GM12875 (cell line): ENCODE data around the gene DDX42.

Experiments
- H3K4me3 ChIP-seq: one replicate; pipeline ENCODE4 v1.5.1; 2011; ENCODE audit warnings: low read depth, low read length, control low read depth
- TF ChIP-seq, protein P1 (sequence below): IDR thresholded peaks from 2 replicates; pipeline ENCODE4 v1.5.1; 2011; ENCODE audit warnings: low read depth, mild to moderate bottlenecking, control low read depth, inconsistent platforms, low read length, moderate library complexity, borderline replicate concordance; ENCODE audit not compliant: insufficient read depth

The DDX42 gene

DNA sequence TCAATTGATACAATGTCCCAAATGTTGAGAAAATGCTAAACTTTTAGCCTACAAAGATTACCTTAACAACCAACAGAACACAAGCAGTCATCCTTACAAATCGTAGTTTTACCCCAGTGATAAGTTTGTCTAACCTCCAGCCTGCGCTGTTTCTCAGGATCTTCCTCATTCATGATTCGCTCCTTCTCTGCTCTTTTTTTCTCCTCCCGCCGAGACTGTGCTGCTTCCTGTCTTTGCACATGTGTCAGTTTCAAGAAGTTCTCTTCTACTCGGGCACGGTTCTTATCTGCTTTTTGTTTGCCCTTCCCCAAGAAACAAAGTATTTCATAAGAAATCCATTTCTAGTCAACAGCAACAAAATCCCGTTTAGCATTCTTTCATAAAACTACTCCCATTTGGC lies 22.2 kb upstream of the DDX42 start:
- H3K4me3 ChIP-seq = no peak overlapping the region
- TF ChIP-seq, protein P1, sequence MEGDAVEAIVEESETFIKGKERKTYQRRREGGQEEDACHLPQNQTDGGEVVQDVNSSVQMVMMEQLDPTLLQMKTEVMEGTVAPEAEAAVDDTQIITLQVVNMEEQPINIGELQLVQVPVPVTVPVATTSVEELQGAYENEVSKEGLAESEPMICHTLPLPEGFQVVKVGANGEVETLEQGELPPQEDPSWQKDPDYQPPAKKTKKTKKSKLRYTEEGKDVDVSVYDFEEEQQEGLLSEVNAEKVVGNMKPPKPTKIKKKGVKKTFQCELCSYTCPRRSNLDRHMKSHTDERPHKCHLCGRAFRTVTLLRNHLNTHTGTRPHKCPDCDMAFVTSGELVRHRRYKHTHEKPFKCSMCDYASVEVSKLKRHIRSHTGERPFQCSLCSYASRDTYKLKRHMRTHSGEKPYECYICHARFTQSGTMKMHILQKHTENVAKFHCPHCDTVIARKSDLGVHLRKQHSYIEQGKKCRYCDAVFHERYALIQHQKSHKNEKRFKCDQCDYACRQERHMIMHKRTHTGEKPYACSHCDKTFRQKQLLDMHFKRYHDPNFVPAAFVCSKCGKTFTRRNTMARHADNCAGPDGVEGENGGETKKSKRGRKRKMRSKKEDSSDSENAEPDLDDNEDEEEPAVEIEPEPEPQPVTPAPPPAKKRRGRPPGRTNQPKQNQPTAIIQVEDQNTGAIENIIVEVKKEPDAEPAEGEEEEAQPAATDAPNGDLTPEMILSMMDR = no peak

DNA sequence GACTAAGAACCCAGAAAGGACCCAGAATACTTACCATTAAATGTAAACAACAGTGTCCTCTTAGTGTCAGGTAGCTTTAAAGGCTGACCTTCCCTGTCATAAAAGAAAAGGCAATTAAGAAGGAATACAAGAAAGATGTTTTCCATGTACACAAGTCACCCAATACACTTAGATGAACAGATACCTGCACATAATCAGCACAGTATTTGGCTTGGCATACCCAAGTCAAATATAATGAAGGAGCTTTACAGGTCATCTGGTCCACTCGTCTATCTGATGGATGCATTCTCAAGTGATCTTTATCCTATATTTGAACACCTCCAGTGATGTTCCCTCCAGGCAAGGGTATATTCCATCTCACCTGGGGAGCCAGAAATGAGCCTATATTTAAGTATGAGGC lies 21.3 kb upstream of the DDX42 start:
- H3K4me3 ChIP-seq = no peak overlapping the region
- TF ChIP-seq, protein P1 = no peak

DNA sequence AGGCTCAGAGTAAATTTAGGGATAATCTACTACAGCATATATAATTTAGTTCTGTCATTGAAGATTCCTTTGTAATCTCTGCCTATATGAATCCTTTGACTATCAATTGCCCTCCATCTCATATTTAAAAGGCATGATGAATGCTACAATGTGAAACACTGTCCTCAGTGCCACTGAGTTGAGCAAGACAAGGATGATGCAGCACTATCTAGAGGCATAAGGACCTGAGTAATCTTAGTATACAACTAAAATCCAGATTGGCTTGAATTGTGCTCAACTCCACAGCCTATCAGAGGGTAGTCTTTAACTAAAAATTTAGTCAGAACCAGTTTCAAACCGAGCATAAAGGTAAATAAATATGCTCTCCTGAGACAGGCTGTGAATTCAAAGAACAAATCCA lies 20.8 kb upstream of the DDX42 start:
- TF ChIP-seq, protein P1 = no peak

DNA sequence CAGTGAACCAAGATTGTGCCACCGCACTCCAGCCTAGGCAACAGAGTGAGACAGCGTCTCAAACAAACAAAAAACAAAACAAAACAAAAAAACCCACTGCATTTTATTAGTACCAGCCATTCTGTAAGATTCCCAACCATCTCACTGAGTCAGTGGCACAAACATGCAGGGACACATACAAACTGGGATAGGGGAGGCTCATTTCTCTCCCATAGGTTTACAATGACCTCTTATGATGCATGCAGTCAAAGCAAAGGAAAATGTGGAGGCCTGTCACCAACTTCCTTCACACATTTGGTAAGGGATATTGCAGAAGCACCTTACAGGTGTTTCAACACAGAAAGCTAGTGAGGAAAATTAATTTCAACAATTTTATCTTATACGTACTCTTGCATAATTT lies 19.9 kb upstream of the DDX42 start:
- no peak overlapping the region for H3K4me3 ChIP-seq
- TF ChIP-seq, protein P1 = no peak

More for the DNA sequence above, 20.8 kb upstream of the DDX42 start:
- no peak overlapping the region for H3K4me3 ChIP-seq

DNA sequence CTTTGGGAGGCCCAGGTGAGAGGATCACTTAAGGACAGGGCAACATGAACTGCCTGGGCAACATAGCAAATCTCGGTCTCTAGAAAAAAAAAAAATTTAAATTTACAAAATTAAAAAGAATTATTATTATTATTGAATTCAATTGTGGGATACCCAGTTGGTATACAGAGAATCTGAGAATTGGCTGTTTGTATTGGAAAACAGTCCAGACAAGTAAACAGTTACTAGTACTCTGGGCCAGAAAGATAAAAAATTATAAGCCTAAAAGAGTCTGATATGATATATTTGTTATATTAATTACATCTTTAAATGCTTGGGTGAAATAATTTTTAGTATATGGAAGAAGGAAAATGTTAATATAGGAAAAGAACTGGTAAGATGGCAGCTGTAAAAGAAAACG lies 15.5 kb upstream of the DDX42 start:
- TF ChIP-seq, protein P1 = no peak

DNA sequence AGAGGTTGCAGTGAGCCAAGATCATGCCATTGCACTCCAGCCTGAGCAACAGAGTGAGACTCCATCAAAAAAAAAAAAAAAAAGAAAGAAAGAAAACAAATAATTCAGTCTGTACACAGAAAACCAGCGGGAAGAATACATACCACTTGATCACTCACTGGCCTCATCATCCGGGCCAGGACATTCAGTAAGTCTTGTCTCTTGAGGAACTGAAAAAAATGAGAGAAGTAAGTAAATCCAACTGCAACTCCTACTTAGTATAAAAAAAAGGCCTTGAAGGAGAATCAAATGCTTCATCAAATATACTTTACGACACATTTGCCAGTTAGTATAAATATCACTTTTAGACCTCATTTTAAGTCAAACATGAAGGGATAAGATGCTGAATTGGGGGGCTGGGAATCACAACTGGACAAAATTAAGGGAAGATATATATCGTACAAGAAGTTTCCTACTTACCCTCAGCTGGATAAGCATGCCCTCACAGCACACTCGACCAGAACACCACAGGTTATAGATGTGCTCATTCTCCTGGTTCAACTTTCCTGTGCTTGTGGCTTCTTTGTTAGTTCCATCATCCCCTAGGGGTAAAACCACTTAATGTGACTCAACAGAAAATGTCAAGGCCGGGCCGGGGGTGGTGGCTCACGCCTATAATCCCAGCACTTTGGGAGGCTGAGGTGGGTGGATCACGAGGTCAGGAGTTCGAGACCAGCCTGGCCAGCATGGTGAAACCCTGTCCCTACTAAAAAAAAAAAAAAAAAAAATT lies 13.0 kb upstream of the DDX42 start:
- H3K4me3 ChIP-seq = no peak overlapping the region
- TF ChIP-seq, protein P1 = no peak

More for the DNA sequence above, 15.5 kb upstream of the DDX42 start:
- no peak overlapping the region for H3K4me3 ChIP-seq
